ENCODE results near the gene FSTL4.

- TF ChIP-seq POLR2A (IDR thresholded peaks at IDR 0.05) (no peak), CTCF (IDR thresholded peaks at IDR 0.05 in 4 of 5, conservative IDR thresholded peaks at IDR 0.05 in 1 of 5) (no peak)
Observed at GRCh38 chr5:133432956-133433532, 179.3 kb downstream of the FSTL4 start.

Measured in gastrocnemius medialis (tissue), 4 donors.